Mammary epithelial cell (primary cell): Measurements from ENCODE around the gene EFS.

Experiments
- EZH2 ChIP-seq: IDR thresholded peaks from 2 replicates; pipeline ENCODE4 v1.6.1; 2012; ENCODE audit warnings: low read length, inconsistent platforms, borderline replicate concordance
- TF ChIP-seq, protein P1 (sequence below), 2 donors: IDR thresholded peaks in 1 of 2; conservative IDR thresholded peaks in 1 of 2; 2 replicates each; pipeline ENCODE4 v1.5.1; 2011 to 2012; ENCODE audit warnings: inconsistent platforms in 2 of 2, low read length in 2 of 2, mild to moderate bottlenecking in 2 of 2, control low read depth in 1 of 2, low read depth in 1 of 2; ENCODE audit not compliant: insufficient read depth in 1 of 2; ENCODE audit errors: extremely low read depth in 1 of 2

GRCh38 chr14:23399591-23399990 lies 34.6 kb upstream of the EFS start:
- TF ChIP-seq, protein P1, sequence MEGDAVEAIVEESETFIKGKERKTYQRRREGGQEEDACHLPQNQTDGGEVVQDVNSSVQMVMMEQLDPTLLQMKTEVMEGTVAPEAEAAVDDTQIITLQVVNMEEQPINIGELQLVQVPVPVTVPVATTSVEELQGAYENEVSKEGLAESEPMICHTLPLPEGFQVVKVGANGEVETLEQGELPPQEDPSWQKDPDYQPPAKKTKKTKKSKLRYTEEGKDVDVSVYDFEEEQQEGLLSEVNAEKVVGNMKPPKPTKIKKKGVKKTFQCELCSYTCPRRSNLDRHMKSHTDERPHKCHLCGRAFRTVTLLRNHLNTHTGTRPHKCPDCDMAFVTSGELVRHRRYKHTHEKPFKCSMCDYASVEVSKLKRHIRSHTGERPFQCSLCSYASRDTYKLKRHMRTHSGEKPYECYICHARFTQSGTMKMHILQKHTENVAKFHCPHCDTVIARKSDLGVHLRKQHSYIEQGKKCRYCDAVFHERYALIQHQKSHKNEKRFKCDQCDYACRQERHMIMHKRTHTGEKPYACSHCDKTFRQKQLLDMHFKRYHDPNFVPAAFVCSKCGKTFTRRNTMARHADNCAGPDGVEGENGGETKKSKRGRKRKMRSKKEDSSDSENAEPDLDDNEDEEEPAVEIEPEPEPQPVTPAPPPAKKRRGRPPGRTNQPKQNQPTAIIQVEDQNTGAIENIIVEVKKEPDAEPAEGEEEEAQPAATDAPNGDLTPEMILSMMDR (conservative IDR thresholded peaks at IDR 0.05 in 1 of 2, IDR thresholded peaks at IDR 0.05 in 1 of 2; ENCODE audit: extremely low read depth in 1 of 2, insufficient read depth in 1 of 2, low read depth in 1 of 2, low read length in 2 of 2) = no peak
- TF ChIP-seq EZH2 = no peak
